NOMO-1 treated with DMSO at 0.1 percent for 48 hours (cell line): ENCODE data around the gene G3BP2.
"Not testable (repeated sequence)": the region's sequence is repeated elsewhere in the genome, so short reads cannot be mapped to it uniquely, and the experiment has no call there.

Experiments used
- DNase-seq: peaks from one replicate; lab custom pipeline; 2025; ENCODE audit not compliant: unreplicated experiment; lab: John Stamatoyannopoulos, UW

G3BP2 gene

DNA sequence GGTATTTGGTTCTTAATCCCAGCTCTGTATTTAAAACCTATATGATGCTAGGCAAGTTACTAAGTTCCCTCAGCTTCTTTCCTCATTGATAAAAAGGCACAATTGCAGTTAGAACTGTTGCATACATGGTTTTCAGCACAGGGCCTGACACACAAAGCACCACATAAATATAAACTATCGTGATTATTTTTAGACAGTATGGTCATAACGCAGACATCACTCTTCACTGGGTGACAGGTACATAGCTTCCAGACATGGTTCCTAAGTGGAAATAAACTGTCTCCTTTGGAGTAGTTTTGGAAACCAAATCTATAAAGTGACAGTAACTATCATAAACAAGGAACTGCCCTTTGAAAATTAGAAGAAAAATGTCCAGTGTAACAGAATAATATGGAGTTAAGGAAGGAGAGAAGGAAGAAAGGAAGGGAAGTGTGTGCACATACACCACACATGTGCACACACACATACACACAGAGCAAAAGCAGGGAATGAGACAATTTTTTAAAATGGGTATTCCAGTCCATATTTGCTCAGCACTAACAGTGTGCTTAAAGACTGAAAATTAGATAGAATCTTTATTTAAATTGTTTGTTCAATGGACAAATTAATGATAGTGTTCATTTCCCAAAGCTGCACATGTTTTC is 12.5 kb upstream of the G3BP2 start:
- DNase-seq = no peak

DNA sequence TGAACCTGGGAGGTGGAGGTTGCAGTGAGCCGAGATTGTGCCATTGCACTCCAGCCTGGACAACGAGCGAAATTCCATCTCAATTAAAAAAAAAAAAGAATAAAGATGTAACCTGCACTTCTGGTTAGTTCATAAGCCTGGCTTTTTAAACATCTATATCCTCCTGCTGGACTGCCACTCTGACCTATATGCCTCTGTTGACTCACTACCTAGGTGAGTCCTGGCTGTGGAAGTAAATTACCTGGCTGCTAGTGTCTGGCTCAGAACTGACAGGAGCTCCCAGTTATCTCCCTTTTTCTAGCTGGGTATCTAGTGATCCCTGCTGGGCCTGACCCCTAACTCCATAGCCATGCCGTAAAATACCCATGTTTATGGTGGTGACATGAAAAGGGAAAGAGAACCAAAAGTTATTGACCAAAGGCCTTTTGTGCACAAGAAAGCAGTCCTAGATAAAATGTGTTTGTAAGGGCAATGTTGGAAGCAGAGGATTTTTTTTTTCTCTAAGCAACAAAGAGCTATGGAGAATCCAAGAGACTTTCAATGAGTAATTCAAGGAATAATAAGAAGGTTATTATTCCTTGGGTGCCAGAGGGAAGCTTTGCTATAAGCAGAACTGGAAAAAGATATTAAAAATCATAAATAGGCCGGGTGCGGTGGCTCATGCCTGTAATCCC is 10.4 kb upstream of the G3BP2 start:
- no peak for DNase-seq

DNA sequence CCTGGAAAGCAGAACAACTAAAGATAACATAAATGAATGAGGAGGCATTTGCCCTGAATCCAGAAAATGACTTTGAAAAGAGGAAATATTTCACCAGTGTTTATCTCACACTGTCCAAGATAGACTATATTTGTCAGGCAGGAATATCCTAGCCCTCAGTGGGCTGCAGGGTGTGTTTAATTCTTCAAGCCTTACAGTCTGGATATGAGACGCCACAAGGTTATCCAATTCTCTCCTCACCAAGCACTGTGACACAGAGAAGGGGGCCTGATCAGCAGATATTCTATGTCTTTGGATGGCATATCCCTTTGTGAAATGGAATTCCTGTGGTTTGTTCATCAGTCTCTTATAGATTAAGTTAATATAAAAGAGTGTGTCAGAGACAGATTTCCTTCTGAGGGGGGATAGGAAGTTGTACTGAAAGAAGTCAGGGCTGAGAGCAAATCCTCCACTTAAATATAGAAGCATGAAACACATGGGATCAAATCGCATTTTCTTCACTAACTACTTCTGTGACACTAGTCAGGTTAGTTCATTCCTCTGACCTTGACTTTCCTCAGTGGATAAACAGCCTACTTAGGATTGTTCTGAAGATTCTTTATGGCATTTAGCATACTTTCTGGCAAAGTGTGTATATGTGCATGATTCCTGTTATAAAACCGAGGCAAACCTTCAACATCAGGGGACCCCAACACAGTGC is 6.8 kb upstream of the G3BP2 start:
- DNase-seq = no peak

DNA sequence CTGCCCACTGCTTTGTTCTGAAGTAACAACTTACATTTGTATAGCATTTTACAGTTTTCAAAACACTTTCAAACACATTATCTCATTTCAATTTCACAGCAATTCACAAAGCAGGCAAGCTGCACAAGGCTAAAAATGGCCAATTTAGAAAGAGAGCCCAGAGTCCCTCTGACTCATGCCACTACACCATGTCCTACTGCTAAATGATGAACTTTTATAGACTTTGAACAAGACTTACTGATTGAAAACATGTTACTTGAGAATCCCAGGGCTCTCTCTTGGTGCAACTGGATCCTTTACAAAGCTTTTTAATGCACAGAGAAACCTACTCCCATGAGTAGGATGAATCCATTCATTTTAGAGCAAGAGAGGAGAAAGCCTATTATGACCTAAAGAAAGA is 5.8 kb upstream of the G3BP2 start:
- no peak for DNase-seq

DNA sequence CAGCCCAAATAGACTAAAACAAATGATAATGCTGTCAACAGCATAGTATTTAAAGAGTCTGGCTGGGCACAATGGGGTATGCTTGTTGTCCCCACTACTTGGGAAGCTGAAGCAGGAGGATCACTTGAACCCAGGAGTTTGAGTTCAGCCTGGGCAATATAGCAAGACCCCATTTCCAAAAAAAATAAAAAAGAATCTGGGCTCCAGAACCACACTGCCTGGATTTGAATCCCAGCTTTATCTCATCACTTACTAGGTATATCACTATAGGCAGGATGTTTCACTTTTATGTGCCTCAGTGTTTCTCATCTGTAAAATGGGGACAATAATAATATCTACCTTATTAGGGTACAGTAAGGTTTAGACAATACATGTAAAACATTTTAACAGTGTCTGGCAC is 5.3 kb upstream of the G3BP2 start:
- no peak for DNase-seq

DNA sequence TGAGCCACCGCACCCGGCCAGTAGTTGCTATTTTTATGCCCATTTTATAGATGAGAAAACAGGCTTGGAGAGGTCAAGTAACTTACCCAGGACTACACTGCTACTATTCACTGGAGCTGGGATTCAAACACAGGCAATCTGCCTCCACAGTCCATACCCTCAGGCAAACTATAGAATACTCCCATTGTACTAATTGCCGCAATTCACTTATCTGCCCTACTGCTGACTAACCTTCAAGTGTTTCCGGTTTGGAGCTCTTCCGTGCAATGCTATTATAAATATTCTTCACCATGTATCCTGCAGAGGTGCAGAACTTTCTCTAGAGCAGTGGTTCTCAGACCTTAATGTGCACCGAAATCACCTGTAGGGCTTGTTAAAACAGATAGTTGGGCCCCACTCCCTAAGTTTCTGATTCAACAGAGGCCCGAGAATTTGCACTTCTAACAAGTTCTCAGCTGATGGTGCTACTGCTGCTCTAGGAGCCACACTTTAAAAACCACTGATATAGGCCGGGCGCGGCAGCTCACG is 1.9 kb upstream of the G3BP2 start:
- no peak for DNase-seq

DNA sequence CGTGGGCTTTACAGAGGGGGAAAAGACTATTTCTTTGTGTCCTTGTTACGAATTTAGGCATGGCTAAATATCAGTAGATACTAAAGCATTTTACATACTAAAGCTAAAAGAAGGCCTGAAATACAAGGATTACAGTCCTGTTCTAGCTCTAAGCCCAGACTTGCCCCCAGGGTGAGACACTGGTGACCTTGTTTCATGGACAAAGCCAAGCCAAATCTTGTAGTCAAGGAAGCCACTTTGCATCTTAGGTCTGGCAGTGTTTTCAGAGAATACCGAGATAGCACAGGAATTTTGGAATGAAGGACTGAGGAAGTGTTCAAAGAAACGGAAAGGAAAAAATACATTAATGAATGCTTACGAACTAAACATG is 733 bp upstream of the G3BP2 start:
- DNase-seq = no peak

DNA sequence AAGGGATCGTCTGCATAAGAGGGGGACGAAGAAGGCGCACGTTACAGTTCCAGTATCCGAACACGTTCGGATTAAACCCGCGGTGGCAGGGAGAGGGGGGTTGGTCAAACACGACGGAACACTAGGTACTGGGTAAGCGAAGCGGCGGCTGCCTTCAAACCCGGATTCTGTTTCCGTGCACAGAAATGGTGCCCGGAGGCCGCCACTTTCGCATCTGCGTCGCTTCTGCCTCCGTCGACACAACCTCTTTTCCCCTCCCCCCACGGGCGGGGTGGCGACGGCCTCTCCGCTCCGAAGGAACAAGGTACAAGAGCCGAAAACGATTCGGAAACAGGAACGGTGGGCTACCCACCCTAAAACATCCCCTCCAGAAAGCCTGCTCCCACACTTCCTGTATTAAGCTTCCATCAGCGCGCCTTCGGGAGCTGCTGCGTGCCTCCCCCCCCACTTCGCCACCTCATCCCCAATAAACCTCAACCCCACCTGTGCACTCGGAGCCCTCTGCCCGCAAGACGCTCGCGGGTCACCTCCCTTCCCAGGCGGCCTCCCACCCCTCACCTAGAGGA is 667 bp downstream of the G3BP2 start:
- peak; percentile 63 for DNase-seq

DNA sequence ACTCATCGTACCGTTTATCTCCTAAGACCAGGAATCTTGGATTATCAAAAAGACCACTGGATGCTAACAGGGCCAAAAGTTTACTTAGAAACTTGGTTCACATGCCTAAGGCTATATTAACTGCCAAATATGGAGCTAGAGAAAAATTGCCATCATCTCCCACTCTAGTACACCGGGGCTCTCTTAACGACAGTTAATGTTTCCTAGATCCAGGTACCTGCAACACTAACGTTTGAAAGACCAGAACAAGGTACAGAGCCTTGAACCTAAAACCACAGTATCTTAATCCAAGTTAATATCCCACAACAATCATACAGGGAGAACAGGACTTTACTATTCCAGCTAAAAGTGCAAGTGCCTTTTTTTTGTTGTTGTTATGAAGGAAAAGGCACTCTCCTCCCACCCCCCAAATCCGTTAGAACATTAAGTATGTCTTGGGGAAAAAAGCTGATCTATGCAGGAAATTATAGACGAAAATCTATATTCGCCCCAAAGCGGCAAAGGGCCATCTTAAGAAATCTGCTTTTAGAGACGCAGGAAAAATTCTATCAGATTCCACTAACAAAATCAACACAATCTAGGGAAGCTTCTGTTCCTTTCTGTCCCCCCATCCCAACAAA is 1.3 kb downstream of the G3BP2 start:
- DNase-seq = no peak

DNA sequence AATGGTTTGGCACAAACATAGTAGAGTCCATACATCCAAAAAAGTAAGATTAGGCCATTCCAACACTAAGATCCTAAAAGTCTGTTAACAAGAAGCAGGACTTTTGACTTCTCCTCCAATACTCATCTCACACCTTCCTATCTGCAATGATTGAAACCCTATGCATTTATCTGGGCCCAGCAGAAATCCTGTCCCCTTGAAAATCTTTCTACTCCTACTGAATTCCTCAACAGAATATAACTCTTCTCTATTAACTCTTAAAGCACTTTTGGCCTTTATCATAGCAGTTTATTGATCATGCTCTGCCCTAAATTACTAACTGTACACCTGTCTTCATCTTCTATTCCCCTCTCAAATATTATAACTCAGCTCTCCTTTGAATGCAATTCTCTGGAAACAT is 4.6 kb downstream of the G3BP2 start:
- no peak for DNase-seq

DNA sequence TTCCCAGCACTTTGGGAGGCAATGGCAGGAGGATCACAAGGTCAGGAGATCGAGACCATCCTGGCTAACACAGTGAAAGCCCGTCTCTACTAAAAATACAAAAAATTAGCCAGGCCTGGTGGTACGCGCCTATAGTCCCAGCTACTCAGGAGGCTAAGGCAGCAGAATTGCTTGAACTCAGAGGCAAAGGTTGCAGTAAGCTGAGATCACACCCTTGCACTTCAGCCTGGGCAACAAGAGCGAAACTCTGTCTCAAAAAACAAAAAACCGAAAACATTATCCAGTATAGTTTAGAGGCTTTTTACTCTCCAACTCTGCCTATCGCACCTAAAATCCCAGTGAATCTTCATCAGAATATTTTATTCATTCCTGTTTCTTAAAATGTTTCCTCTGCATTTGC is 5.6 kb downstream of the G3BP2 start:
- DNase-seq = not testable (repeated sequence)

DNA sequence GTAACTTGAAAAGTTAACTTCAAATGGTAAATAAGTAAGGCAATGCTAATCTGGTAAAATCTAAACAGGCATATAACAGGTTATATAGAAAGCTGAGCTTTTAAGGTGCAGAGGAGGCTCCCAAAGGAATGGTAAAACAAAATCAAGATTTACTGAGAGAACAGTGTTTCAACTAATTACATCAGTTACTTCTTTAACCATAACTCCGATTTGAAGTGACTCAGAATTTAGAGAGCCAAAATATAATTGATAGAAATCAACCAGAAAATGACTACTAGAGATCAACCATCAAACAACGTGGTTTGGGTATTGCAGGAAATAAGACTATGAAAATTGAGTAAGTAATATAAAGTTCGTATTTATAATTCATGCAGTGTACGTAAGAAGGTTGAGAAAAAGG is 6.9 kb downstream of the G3BP2 start:
- no peak for DNase-seq

DNA sequence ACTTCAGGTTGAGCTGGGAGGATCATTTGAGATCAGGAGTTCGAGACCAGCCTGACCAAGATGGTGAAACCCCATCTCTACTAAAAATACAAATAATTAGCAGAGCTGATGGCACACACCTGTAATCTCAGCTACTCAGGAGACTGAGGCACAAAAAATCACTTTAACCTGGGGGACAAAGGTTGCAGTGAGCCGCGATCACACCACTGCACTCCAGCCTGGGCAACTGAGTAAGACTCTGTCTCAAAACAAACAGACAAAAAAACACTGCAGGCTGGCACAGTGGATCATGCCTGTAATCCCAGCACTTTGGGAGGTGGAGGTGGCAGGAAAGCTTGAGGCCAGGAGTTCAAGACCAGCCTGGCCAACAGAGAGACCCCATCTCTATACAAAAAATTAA is 8.6 kb downstream of the G3BP2 start:
- not testable (repeated sequence) for DNase-seq

DNA sequence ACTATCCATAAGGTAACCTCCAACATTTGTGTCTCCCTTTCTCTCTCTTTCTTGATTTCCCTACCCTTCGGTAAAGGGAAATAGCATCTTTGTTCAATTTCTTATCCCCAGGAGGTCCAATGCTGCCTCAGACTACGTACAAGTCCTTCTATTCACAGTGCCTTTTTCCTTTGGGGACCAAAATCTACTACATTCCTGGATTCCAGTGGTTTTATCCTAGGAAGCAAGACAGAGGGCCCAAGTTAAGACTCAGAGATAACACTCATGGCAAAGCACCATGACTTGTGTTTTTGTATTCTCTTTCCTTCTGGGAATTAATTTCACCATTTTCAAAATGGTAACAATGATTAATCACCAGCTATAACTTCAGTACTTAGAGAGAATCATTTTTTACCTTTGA is 10.6 kb downstream of the G3BP2 start:
- no peak for DNase-seq

DNA sequence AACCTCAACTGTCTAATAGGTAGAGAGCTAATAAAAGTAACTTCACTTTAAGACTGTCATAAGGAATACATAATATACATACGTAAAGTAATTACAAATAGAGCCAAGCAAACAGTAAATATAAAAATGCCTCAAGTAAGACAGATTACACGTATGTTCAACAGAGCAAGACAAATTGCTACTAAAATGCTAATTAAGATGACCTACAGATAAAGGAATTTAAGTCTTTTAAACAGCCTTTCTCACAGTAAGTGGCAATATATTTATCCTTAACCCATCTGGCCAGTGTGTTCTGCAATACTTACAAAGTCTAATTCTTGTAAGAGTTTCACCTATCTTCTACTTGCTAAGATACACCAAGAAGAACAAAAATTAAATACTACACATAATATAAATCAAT is 12.7 kb downstream of the G3BP2 start:
- DNase-seq = no peak

DNA sequence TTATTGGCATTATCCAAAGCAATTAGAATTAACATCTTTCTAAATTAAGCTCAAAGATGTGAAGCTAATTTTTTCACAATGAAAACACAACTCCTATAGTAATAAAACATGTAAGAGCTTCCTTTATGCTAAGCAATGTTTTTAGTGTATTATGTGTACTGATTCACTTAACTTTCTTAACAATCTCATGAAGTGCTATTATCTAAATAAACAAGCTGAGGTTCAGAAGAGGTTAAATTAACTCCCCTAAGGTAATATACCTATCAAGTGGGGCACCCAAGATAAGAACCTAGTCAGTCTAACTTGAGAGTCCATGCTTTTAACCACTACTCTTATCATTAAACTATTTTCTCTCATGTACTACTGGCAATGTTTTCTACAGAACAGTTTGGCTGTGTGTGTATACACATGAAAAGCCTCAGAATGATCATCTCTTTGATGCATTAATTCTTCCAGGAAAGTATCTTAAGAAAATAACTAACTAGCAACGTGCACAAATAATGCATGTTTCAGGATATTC is 13.6 kb downstream of the G3BP2 start:
- DNase-seq = no peak

DNA sequence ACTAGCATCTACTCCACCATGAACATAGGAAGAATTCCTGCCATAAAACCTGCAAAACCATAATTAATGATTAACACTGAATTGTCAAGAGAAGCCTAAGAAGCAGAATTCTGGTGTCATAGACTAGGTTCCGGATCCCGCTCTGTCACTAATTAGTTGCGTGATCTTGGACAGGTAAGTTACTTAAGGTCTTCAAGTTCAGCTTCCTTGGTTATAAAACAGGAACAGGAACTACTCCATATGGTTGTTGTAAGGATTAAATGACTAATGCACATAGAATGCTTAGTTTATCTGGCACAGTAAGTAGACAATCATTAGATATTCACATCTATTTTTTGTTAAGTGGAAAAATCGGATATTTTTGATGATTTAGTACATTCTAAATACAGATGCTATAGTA is 14.3 kb downstream of the G3BP2 start:
- DNase-seq = no peak

DNA sequence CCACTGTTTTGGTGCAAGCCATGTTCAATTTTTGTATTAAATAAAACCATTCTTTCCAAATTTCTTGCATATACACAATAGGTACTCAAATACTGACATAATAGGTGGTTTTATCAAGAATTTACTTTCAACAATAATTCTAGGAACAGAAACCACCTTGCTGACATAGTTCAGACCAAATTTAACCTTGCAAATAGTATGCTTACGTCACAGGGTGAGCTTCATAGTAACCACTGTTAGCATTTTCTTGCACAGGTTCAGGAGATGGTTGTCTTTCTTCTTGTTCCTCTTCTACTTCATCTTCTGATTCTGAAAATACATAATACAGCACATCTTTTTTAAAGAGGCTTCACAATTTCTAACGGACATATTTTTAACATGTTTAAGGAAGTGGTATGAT is 17.6 kb downstream of the G3BP2 start:
- no peak for DNase-seq

DNA sequence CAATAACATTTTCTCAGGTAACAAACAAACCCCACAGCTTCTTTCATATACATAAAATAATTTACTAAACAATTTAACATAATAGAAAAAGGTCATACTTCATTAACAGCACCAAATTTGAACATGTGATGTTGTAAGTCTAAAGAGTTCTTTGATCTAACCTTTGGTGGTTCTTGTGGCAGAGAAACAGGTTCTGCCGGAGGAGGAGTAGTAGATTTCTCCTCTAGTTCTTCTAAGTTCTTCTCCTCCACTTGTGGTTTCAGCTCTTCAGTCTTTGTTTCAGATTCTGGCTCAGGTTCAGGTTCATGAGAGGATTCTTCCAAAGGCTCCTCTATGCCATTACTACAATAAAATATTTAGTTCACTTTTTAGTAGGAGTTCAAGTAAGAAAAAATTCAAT is 18.3 kb downstream of the G3BP2 start:
- DNase-seq = no peak

DNA sequence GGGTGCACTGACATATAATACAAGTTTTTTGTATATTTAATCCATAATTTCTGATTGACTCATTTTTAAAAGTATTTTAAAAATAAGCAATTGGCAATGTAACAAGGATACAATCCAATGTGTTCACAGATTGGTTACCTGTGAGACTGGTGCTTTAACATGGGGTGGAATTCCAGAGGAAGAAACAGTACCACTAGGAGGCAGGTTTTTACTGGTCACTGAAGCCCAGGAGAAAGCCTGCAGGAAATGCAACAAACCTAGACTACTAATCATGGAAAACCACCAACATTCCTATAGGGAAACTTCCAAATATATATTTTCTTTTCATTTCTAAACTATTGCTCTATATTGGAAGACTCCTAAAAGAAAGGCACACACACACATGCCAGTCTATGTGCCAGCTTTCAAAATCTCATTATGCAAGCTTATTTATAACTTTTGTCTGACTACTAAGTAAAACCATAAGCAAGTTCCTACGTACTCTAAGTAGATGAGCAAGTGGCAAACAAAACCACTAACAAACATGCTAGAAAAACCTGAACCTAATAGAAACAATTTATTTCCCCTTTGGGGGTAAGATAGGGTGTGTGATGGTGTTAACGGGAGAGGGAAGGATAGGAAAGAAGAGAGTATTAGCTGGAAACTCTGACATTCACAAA is 19.2 kb downstream of the G3BP2 start:
- no peak for DNase-seq

DNA sequence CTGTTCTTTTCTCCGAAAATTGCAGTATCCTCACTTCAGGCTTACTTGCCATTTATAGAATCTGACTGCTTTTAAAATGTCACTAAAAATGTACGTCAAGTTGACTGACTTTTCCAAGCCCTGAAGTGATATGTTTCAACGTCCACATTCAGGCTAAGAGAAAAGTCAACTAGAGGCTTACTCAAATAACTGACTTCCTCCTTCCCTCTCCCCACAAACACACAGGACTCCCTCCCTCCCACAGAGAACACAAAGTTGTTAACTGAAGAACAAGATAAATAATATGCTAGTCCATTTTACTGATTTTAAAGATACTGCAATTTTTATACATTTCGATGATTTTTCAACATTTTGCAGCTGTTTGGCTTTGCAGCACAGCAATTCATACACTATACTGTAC is 29.1 kb downstream of the G3BP2 start:
- peak; percentile 34 for DNase-seq
